Left ventricle myocardium inferior (tissue), 1 donor: Measurements from ENCODE around the gene ENTPD5. TPM values are rescaled to one million over a fixed set of nuclear protein-coding genes. Genes with fewer than 3 reads are reported as not detected.

ENCODE experiments used
- DNase-seq: peaks from one replicate; pipeline ENCODE4 v3.0.0-alpha.2; 2020
- H3K27ac ChIP-seq: fragments of 200-600 bp; replicated peaks from 2 replicates; pipeline ENCODE4 v1.8.0; 2021
- H3K27me3 ChIP-seq: fragments of 200-600 bp; 2 replicates; pipeline ENCODE4 v1.8.0; 2021; ENCODE audit warnings: low read depth
- H3K36me3 ChIP-seq: fragments of 200-600 bp; 2 replicates; pipeline ENCODE4 v1.8.0; 2021
- H3K4me1 ChIP-seq: fragments of 200-600 bp; 2 replicates; pipeline ENCODE4 v1.8.0; 2021
- H3K4me3 ChIP-seq: fragments of 200-600 bp; 2 replicates; pipeline ENCODE4 v1.8.0; 2021; ENCODE audit warnings: mild to moderate bottlenecking, moderate library complexity
- H3K9me3 ChIP-seq: fragments of 200-600 bp; replicated peaks from 2 replicates; pipeline ENCODE4 v1.8.0; 2021
- intact Hi-C: fragments of 100-400 bp; cut with micrococcal nuclease; formaldehyde crosslinking; loops from one replicate; pipeline ENCODE4 v1.11.0; 2022
- total RNA-seq: library from RNA; stranded (reverse); fragmentation: NEBNext Ultra II Directional; extraction: Animal tissue kit (Norgen Biotek cat#: 25700); gene quantifications from one replicate; pipeline ENCODE4 v1.2.1, GENCODE V29; 2021
- TF ChIP-seq, protein P1 (sequence below): fragments of 200-600 bp; IDR thresholded peaks from 2 replicates; pipeline ENCODE4 v1.8.0; 2021; ENCODE audit warnings: antibody characterized with exemption, mild to moderate bottlenecking, borderline replicate concordance
- donor health status: DM: no; HTN: yes; CAD: no; lungs with severe emphysema.

ENTPD5 gene
- total RNA-seq, 1 donor from 2014 or later, result 6.3 TPM

DNA sequence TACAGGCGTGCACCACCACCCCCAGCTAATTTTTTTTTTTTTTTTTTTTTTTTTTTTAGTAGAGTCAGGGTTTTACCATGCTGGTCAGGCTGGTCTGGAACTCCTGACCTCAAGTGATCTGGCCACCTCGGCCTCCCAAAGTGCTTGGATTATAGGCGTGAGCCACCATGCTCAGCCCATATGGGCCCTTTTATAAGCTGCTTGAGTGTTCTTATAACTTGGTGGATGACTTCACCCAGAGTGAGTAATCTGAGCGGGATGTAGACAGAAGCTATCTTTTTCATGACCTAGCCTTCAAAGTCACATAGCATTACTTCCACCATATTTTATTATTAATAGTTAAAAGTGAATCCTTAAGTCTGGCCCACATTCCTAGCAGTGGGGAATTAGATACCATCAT is 16.5 kb upstream of the ENTPD5 start:
- H3K36me3 ChIP-seq, result peaks cover 7% of the 10 kb centered on the region
- no peak overlapping the region for H3K4me3 ChIP-seq
- no peaks in the 10 kb centered on the region for H3K4me1 ChIP-seq
- no peaks in the 10 kb centered on the region for H3K27me3 ChIP-seq
- no peak for DNase-seq
- intact Hi-C loops, result no loop called here
- TF ChIP-seq, protein P1, sequence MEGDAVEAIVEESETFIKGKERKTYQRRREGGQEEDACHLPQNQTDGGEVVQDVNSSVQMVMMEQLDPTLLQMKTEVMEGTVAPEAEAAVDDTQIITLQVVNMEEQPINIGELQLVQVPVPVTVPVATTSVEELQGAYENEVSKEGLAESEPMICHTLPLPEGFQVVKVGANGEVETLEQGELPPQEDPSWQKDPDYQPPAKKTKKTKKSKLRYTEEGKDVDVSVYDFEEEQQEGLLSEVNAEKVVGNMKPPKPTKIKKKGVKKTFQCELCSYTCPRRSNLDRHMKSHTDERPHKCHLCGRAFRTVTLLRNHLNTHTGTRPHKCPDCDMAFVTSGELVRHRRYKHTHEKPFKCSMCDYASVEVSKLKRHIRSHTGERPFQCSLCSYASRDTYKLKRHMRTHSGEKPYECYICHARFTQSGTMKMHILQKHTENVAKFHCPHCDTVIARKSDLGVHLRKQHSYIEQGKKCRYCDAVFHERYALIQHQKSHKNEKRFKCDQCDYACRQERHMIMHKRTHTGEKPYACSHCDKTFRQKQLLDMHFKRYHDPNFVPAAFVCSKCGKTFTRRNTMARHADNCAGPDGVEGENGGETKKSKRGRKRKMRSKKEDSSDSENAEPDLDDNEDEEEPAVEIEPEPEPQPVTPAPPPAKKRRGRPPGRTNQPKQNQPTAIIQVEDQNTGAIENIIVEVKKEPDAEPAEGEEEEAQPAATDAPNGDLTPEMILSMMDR, result no peak
- no peak overlapping the region for H3K27ac ChIP-seq
- no peaks in the 10 kb centered on the region for H3K9me3 ChIP-seq

GRCh38 chr14:74034572-74034971 is 15.5 kb upstream of the ENTPD5 start:
- no peaks in the 10 kb centered on the region for H3K27me3 ChIP-seq
- no peak overlapping the region for H3K27ac ChIP-seq
- H3K36me3 ChIP-seq, result peaks cover 7% of the 10 kb centered on the region
- DNase-seq, result no peak
- no peaks in the 10 kb centered on the region for H3K4me1 ChIP-seq
- intact Hi-C loops, result no loop called here
- no peak overlapping the region for H3K4me3 ChIP-seq
- no peaks in the 10 kb centered on the region for H3K9me3 ChIP-seq
- TF ChIP-seq, protein P1, result no peak

DNA sequence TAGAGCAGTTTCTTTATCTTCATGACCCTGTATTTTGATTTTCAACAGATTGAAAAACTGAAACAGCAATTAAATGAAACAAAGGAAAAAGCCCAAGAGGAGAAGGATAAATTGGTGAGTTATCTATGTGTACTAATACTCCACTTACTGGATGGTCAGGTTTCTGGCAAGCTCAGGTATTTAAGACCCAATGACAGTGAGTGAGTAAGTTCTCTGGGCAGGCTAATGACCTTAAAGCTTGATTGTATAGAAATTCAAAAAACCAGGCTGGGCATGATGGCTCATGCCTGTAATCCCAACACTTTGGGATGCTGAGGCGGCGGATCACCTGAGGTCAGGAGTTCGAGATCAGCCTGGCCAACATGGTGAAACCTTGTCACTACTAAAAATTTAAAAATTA is 10.0 kb upstream of the ENTPD5 start:
- no peaks in the 10 kb centered on the region for H3K9me3 ChIP-seq
- TF ChIP-seq, protein P1, result no peak
- no peak overlapping the region for H3K27ac ChIP-seq
- H3K4me1 ChIP-seq, result no peaks in the 10 kb centered on the region
- peaks cover under 1% of the 10 kb centered on the region for H3K36me3 ChIP-seq
- H3K4me3 ChIP-seq, result no peak overlapping the region
- DNase-seq, result no peak
- intact Hi-C loops, result no loop called here
- H3K27me3 ChIP-seq, result no peaks in the 10 kb centered on the region

DNA sequence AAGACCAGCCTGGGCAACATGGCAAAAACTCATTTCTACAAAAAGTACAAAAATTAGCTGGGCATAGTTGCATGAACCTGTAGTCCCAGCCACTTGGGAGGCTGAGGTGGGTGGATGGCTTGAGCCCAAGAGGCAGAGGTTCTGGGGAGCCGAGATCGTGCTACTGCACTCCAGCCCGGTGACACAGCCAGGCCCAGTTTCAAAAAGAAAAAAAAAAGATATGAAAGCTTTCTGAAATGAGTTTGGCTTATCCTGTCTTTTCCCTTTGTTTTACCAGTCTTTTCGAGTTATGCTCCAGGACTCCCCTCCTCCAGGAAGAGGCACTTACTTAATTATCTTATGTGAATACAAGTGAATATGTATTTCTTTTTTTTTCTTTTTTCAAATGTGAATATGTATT is 3.3 kb upstream of the ENTPD5 start:
- H3K27ac ChIP-seq, result no peak overlapping the region
- no peak for DNase-seq
- H3K9me3 ChIP-seq, result no peaks in the 10 kb centered on the region
- H3K4me1 ChIP-seq, result peaks cover 23% of the 10 kb centered on the region
- TF ChIP-seq, protein P1, result no peak
- H3K27me3 ChIP-seq, result no peaks in the 10 kb centered on the region
- no peak overlapping the region for H3K4me3 ChIP-seq
- intact Hi-C loops, result no loop called here
- H3K36me3 ChIP-seq, result no peaks in the 10 kb centered on the region

DNA sequence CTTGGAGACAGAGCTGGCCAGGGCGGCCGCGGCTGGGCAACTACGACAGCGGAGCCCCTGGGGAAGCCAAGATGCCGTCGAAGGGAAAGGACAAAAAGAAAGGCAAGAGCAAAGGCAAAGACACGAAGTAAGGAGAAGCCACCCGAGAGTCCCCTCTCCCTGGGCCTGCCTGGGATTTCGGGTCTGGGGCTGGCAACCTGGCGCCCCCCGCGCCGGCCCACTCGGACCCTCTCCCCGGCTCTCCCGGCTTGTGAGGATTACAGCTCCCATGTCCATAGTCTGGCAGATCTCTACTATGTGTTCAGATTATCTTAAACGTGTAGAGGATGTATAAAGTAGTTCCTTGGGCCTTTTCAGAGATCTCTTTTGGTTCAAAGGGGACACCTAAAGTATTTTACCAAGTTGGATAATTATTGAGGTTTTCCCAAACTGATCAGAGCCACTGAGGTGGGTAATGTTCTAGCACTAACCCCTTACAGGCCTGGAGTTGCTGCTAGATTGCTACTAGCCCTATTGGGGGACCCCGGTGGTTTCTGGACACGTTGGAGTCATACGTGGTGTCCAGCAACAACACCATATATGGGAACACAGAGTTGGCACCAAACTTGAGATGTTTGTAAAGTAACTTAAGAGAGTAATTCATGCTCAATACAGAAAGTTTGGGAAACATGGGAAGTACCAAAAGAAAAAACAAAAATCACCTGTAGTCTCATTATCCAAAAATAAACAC is 485 bp upstream of the ENTPD5 start:
- Histone ChIP-seq H3K27me3 (no peaks in the 10 kb centered on the region), H3K27ac (peak overlapping the region; percentile 99), H3K9me3 (no peaks in the 10 kb centered on the region), H3K36me3 (peaks cover 3% of the 10 kb centered on the region), H3K4me1 (peaks cover 23% of the 10 kb centered on the region), H3K4me3 (peak overlapping the region; percentile 98)
- TF ChIP-seq, protein P1, result no peak
- intact Hi-C loops, result no loop called here
- DNase-seq, result no peak
